GM19351 (cell line): ENCODE measurements around the gene DVL3.

Experiments
- ATAC-seq: cut with Tn5 transposase; IDR thresholded peaks from one replicate; pipeline ENCODE4 v1.9.1; 2021; ENCODE audit warnings: mild to moderate bottlenecking, moderate library complexity; ENCODE audit not compliant: unreplicated experiment

DVL3 gene

DNA sequence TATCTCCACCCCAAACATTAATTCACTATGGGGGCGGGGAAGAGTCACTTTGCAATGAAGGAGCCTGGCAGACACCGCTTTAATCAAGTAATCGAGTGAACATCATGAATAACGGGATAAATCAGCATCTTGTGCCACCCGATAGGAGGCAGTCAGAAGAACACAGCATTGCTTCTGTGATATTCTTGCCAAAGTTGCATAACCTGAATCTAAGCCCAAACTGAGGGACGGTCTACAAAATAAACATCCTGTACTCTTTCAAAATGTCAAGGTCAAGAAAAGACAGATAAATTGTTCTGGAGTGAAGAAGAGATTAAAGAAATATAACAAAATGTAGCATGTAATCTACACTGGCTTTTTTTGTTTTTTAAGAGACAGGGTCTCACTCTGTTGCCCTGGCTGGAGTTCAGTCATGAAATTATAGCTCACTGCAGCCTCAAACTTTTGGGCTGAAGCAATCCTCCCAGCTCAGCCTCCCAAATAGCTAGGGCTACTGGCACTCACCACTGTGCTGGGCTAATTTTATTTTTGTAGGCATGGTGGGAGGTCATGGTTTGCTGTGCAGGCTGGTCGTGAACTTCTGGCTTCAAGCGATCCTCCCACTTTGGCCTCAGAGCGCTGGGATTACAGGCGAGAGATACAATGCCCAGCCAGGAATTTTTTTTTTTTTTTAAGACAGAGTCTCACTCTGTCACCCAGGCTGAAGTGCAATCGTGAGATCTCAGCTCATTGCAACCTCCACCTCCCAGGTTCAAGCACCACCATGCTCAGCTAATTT is 54.2 kb downstream of the DVL3 start:
- no peak for ATAC-seq

DNA sequence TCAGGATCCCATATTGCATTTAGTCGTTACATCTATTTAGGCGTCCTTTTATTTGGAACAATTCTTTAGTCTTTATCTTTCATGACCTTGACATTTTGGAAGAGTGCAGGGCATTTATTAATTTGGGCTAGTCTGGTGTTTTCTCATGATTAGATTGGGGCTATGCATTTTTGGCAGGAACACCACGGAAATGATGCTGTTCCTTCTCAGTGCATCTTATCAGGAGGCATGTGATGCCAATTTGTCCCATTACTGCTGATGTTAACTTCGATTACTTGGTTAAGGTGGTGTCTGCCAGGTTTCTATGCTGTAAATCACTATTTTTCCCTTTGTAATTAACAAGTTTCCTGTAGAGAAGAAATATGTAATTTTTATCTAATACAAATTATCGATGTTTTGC is 56.1 kb downstream of the DVL3 start:
- no peak for ATAC-seq

DNA sequence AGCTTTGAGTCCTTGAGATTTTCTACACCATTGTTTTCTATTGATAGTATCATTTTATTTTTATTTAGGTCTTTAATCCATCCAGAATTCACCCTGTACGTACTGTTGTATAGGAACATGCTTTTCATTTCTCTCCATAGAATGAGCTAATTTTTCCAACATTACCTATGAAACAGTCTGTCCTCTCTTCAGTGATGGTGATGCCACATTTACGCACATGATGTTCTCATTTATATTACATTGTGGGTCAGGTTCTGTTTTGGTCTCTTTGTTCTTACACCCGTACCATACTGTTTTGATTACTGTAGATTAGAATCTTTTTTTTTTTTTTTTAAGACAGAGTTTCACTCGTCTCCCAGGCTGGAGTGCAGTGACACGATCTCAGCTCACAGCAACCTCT is 56.5 kb downstream of the DVL3 start:
- no peak for ATAC-seq

GRCh38 chr3:184218814-184219213 is 63.6 kb downstream of the DVL3 start:
- no peak for ATAC-seq

GRCh38 chr3:184222521-184222920 is 67.3 kb downstream of the DVL3 start:
- no peak for ATAC-seq
